GM19043 (cell line): Measurements from ENCODE around the gene SPANXN1.
"Not testable (repeated sequence)": the region's sequence is repeated elsewhere in the genome, so short reads cannot be mapped to it uniquely, and the experiment has no call there.

ENCODE experiments used
- ATAC-seq: cut with Tn5 transposase; IDR thresholded peaks from one replicate; pipeline ENCODE4 v1.9.1; 2021; ENCODE audit warnings: low read depth; ENCODE audit not compliant: unreplicated experiment

The SPANXN1 gene

GRCh38 chrX:145247203-145247602 lies at the start of gene SPANXN1:
SPANXN1 (plus strand) TSS chrX:145247503; CDS start chrX:145247587, 84 bp downstream.
- ATAC-seq, result not testable (repeated sequence)

DNA sequence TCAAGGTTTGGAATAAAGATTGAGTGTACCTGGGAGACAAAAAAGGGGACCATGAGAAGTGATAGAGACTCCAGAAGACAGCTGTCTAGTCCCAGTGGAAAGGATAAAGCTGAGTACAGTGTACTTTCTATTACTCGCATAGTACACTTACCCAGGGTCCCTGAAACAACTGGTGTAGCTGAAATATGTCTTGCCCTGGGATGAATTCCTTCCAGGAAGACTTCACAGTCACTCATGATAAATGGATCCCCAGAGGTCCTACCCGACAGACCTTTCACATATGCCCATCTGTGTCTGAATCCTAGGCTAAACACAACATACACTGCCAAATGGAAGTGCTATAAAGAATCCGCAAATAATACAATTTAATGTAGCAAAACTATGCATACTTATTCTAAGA lies 48.2 kb upstream of the SPANXN1 start:
- ATAC-seq, result no peak

- no peak for ATAC-seq
Observed at GRCh38 chrX:145213504-145213903, 33.8 kb upstream of the SPANXN1 start.

DNA sequence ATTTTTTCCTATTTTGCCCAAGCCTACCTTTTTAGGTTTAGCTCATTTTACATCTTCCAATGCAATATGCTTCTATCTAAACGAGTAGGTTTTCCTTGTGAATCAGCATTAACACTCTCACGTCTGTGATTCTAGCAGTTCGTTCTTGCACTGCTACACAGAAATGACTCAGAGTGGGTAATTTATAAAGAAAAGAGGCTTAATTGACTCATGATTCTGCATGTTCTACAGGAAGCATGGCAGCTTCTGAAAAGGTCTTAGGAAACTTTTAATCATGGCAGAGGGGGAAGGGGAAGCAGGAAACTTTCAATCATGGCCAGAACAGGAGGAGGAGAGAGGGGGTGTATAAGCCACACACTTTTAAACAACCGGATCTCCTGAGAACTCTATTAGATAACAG lies 44.9 kb downstream of the SPANXN1 start:
- no peak for ATAC-seq
